HEK293T (cell line): ENCODE results near the gene PXK.

Experiments used
- CTCF ChIA-PET: fragments of 350-600 bp; formaldehyde crosslinking; extraction: SDS; loops from one replicate; lab custom pipeline; 2021; ENCODE audit warnings: antibody characterized with exemption, inconsistent platforms; lab: Yijun Ruan, JAX
- POLR2A ChIA-PET: fragments of 350-600 bp; formaldehyde crosslinking; extraction: SDS; loops from one replicate; lab custom pipeline; 2020; ENCODE audit warnings: antibody characterized with exemption, inconsistent platforms; lab: Yijun Ruan, JAX
- DNase-seq: peaks from one replicate; pipeline ENCODE4 v3.0.0; 2012; ENCODE audit warnings: mixed read lengths; ENCODE audit errors: extremely low spot score
- ARNT ChIP-seq: fragments of 450-650 bp; IDR thresholded peaks from 2 replicates; pipeline ENCODE4 v1.6.1; 2017; ENCODE audit warnings: mild to moderate bottlenecking
- BHLHE40 ChIP-seq: fragments of 450-650 bp; IDR thresholded peaks from 2 replicates; pipeline ENCODE4 v1.6.1; 2016; ENCODE audit warnings: mild to moderate bottlenecking, moderate library complexity, borderline replicate concordance
- CTBP1 ChIP-seq: fragments of 450-650 bp; IDR thresholded peaks from 2 replicates; pipeline ENCODE4 v1.6.1; 2016; ENCODE audit warnings: borderline replicate concordance
- ELF4 ChIP-seq: fragments of 450-650 bp; IDR thresholded peaks from 2 replicates; pipeline ENCODE4 v1.6.1; 2017; ENCODE audit warnings: antibody characterized with exemption
- FOXA1 ChIP-seq: fragments of 450-650 bp; IDR thresholded peaks from 2 replicates; pipeline ENCODE4 v1.6.1; 2016; ENCODE audit warnings: mild to moderate bottlenecking
- FOXK2 ChIP-seq: fragments of 450-650 bp; IDR thresholded peaks from 2 replicates; pipeline ENCODE4 v1.6.1; 2016; ENCODE audit warnings: mild to moderate bottlenecking
- HDGF ChIP-seq: fragments of 450-650 bp; IDR thresholded peaks from 2 replicates; pipeline ENCODE4 v1.6.1; 2017; ENCODE audit warnings: antibody characterized with exemption, borderline replicate concordance
- L3MBTL2 ChIP-seq: fragments of 450-650 bp; conservative IDR thresholded peaks from 2 replicates; pipeline ENCODE4 v1.6.1; 2016; ENCODE audit warnings: mild to moderate bottlenecking
- LEF1 ChIP-seq: fragments of 450-650 bp; IDR thresholded peaks from 2 replicates; pipeline ENCODE4 v1.6.1; 2017; ENCODE audit warnings: mild to moderate bottlenecking, borderline replicate concordance
- NFRKB ChIP-seq: fragments of 450-650 bp; IDR thresholded peaks from 2 replicates; pipeline ENCODE4 v1.6.1; 2016; ENCODE audit warnings: mild to moderate bottlenecking, moderate library complexity
- SUZ12 ChIP-seq: fragments of 450-650 bp; IDR thresholded peaks from 2 replicates; pipeline ENCODE4 v1.6.1; 2016; ENCODE audit warnings: mild to moderate bottlenecking
- TARDBP ChIP-seq: fragments of 450-650 bp; IDR thresholded peaks from 2 replicates; pipeline ENCODE4 v1.6.1; 2016
- ZNF384 ChIP-seq: fragments of 450-650 bp; IDR thresholded peaks from 2 replicates; pipeline ENCODE4 v1.6.1; 2016
- TF ChIP-seq, protein P1 (sequence below): fragments of 450-650 bp; IDR thresholded peaks from 2 replicates; pipeline ENCODE4 v1.6.1; 2016

PXK gene

DNA sequence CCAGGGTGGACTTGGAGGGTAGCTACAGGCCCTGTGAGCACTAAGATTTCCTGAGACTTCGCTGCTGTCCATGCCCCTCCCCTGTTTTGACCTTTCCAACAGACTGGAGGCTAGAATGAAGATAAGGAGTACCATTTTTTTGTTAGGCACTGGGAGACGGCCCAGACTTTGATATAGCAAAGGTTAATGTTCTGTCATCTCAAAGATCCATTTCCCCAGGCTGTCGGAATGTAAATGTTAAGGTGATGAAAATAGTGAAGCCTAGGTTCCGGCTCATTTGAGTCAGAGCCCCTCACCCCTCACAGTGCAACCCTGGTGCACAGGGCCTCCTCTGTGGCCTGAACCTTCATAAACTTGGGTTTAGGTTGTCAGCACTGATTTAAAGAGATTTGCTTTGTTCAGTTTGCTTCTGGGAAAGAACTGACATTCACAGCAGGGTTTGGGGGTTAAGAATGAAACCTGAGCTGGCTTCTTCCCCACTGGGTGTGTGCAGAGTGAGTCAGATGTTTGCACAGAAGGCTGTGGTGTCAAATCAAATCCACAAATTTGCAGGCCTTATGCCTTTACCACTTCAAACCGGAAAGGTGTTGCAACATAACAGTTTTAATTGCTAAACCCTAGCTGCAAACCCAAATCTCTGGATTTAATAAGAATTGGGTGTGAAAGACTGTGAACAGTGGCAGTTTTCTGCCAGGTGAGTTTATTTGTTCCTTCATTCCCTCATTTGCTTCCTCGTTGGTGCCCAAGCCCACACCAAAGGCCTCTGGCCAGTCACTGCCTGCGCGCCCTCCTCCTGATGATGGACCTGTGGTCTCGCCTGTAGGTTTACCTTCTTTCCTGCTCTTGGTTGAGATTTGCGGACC, 138.6 kb downstream of the PXK start:
- ChIA-PET CTCF (interaction anchor here (0.6 to 1.3 kb wide), 2 partner anchors 8 to 16 kb away, joined by 3 read pairs; no protein-coding TSS in a partner anchor), POLR2A (interaction anchor here (1.1 to 1.6 kb wide), 4 partner anchors 14 to 165 kb away, joined by 3 to 6 read pairs (median 4); partner anchors contain the start of genes HTD2, KCTD6 and RPP14)
- peak; percentile 52 for DNase-seq
- TF ChIP-seq NFRKB (no peak), LEF1 (0 out of 2 replicates have a peak, but pooled peaks have one; percentile 31), ARNT (no peak), L3MBTL2 (peak; percentile 47), FOXA1 (peak; percentile 99), CTBP1 (peak; percentile 76; the same call in 1 of the 2 replicates)
- TF ChIP-seq, protein P1, sequence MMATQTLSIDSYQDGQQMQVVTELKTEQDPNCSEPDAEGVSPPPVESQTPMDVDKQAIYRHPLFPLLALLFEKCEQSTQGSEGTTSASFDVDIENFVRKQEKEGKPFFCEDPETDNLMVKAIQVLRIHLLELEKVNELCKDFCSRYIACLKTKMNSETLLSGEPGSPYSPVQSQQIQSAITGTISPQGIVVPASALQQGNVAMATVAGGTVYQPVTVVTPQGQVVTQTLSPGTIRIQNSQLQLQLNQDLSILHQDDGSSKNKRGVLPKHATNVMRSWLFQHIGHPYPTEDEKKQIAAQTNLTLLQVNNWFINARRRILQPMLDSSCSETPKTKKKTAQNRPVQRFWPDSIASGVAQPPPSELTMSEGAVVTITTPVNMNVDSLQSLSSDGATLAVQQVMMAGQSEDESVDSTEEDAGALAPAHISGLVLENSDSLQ = peak; percentile 83

DNA sequence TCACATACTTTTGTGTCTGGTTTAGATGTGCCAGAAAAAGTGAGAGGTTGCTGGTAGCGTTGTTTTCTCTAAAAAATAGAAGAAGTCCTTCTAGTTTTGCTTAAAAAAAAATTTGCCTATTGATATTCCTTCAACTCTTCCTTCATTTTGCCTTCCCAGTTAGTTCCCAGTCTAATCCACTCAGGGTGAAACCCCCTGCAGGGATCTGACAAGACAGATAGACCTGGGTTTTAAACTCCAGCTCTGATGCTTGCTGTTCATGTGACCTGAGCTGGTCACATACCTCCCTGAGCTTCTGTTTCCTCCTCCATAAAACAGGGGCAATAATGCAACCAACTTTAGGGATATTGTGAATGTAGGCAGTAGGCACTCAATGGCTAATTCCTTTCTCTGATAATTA, 140.6 kb downstream of the PXK start:
- no peak for DNase-seq
- POLR2A ChIA-PET = interaction anchor here (0.7 to 2.2 kb wide), 2 partner anchors 18 to 167 kb away, joined by 4 to 6 read pairs; partner anchors contain the start of genes HTD2 and RPP14

DNA sequence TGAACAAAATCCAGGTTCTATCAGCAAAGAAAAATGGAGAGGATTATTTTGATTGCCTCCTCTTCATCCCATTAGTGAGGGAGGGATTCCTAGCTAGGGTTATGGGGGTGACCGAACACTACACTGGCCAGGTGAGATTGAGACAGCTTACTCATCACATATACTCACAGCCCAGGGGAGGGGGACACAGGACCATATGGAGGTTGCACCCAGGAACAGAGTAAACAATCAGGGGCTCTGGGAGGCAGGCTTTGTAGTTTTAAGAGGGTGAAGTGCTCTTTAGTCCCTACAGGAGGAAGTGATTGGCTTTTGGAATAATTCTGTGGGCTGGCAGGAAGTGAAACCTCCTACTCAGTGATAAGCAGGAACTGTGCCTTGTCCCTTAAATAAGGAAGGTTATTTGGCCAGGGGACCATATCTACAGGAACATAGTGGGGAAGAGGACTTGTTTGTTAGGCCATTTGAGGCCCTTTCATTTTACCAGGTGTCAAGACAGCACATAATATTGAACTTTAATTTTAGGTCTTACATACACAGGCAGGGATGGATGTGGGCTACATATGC, 141.7 kb downstream of the PXK start:
- ChIA-PET CTCF (interaction anchor here (0.7 to 2.3 kb wide), 2 partner anchors 11 to 57 kb away, joined by 3 to 12 read pairs; no protein-coding TSS in a partner anchor), POLR2A (interaction anchor here (2.2 kb wide), 1 partner anchor 168 kb away, joined by 6 read pairs; the partner anchor contains the start of genes HTD2 and RPP14)
- no peak for DNase-seq
- TF ChIP-seq BHLHE40 = no peak

More for the DNA sequence above, 140.6 kb downstream of the PXK start:
- CTCF ChIA-PET = interaction anchor here (2.3 kb wide), 1 partner anchor 10 kb away, joined by 12 read pairs; no protein-coding TSS in a partner anchor
- no peak for TF ChIP-seq FOXK2
- TF ChIP-seq, protein P1 = peak; percentile 61

DNA sequence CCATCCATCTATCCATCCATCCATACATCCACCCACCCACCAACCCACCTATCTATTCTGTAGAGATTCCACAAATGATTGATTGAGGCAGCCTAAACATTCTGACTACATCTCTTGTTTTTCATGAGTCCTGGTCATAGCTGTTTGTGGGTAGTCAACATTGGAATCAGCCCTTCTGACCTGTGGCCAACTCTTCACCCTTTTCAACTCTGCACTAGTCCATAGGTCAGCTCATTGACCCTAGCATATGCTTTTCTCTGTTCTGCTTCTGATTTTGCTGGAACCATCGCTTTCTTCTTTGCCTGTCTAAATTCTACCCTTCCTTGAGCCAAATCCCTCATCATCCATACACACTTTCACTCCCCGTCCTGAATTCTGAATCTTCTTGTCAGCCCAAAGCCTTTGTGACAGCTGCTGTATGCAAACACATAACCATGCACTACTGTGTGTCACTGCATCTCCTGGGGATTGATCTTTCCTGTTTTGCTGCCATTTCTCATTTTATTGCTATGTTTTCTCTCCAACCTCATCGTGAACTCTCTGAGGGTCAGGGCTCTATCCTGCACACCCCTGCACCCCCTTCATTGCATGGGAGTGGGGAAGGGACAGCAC, 142.4 kb downstream of the PXK start:
- CTCF ChIA-PET = interaction anchor here (0.7 kb wide), 1 partner anchor 57 kb away, joined by 3 read pairs; no protein-coding TSS in a partner anchor
- no peak for DNase-seq
- POLR2A ChIA-PET = no interaction called here
- TF ChIP-seq ELF4 (no peak), FOXK2 (no peak), FOXA1 (no peak), SUZ12 (no peak), TARDBP (no peak), LEF1 (no peak), ZNF384 (no peak), HDGF (no peak), ARNT (no peak), L3MBTL2 (no peak)
- TF ChIP-seq, protein P1 = no peak
